Measurements from ENCODE around the gene MAN1A2. TPM values are rescaled to one million over a fixed set of nuclear protein-coding genes. Genes with fewer than 3 reads are reported as not detected.

Gene MAN1A2
- total RNA-seq, 1 donor from 2014 or later = 39.4 TPM

DNA sequence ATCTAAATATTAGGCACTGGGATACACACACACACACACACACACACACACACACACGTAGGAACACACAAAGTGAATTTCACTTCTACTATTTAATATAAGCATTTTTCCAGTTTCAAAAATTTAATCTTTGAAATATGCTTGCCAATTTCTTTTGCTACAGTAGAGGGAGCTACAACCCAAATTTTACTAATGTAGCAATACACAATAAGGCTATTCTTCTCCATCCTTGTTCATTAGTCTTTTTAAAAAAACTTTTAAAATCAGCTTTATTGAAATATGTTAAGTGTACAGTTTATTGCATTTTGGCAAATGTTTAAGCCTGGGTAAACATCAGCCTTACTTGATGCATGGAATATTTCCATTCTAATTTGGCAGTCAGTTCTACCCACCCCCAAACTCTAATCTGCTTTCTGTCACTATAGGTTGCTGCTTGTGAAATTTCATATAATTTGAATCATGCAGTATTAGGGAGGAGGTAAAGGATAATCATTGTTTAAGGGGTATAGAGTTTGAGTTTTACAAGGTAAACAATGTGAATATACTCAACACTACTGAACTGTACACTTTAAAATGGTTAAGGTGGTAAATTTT is 145.6 kb downstream of the MAN1A2 start:
- Mint-ChIP-seq H3K27ac (ENCODE audit: unreplicated experiment) (no peak overlapping the region), H3K9me3 (no peaks in the 10 kb centered on the region), H3K4me3 (no peak overlapping the region), H3K4me1 (no peaks in the 10 kb centered on the region), H3K27me3 (ENCODE audit: low read depth) (no peaks in the 10 kb centered on the region), H3K36me3 (ENCODE audit: low read depth) (peaks cover 11% of the 10 kb centered on the region)
- DNase-seq (ENCODE audit: low read depth, low spot score) = no peak
- TF ChIP-seq CTCF (conservative IDR thresholded peaks at IDR 0.05) = peak; percentile 76

DNA sequence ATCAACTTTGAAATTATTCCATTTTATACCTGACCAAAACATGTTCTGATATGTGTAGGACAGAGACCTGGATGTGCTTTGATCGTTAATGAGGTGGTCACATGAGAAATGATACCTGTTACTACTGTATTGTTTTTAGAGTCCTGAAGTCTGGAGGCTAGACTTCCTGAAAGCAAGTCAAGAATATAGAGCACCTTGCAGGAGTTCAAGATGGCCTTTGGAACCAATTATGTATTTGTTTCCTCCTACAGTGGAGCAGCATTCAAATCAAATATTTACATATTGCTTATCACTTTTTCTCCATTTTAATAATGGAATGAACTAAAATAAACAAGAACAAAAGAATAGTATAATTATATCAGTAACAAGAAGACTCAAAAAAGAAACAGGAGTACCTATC is 155.9 kb downstream of the MAN1A2 start:
- TF ChIP-seq CTCF (conservative IDR thresholded peaks at IDR 0.05) = no peak
- peaks cover 15% of the 10 kb centered on the region for H3K9me3 Mint-ChIP-seq

GRCh38 chr1:117527074-117527473 is 159.8 kb downstream of the MAN1A2 start:
- H3K27me3 Mint-ChIP-seq (ENCODE audit: low read depth) = no peaks in the 10 kb centered on the region
- H3K36me3 Mint-ChIP-seq (ENCODE audit: low read depth) = peaks cover 6% of the 10 kb centered on the region
- no peak overlapping the region for H3K4me3 Mint-ChIP-seq
- no peak for TF ChIP-seq CTCF (conservative IDR thresholded peaks at IDR 0.05)
- no peaks in the 10 kb centered on the region for H3K4me1 Mint-ChIP-seq
- H3K27ac Mint-ChIP-seq (ENCODE audit: unreplicated experiment) = no peak overlapping the region
- no peaks in the 10 kb centered on the region for H3K9me3 Mint-ChIP-seq
- no peak for DNase-seq (ENCODE audit: low read depth, low spot score)

More for the DNA sequence above, 155.9 kb downstream of the MAN1A2 start:
- H3K27ac Mint-ChIP-seq (ENCODE audit: unreplicated experiment) = no peak overlapping the region
- no peaks in the 10 kb centered on the region for H3K4me1 Mint-ChIP-seq
- H3K27me3 Mint-ChIP-seq (ENCODE audit: low read depth) = no peaks in the 10 kb centered on the region
- H3K4me3 Mint-ChIP-seq = no peak overlapping the region
- peaks cover 27% of the 10 kb centered on the region for H3K36me3 Mint-ChIP-seq (ENCODE audit: low read depth)
- DNase-seq (ENCODE audit: low read depth, low spot score) = no peak

DNA sequence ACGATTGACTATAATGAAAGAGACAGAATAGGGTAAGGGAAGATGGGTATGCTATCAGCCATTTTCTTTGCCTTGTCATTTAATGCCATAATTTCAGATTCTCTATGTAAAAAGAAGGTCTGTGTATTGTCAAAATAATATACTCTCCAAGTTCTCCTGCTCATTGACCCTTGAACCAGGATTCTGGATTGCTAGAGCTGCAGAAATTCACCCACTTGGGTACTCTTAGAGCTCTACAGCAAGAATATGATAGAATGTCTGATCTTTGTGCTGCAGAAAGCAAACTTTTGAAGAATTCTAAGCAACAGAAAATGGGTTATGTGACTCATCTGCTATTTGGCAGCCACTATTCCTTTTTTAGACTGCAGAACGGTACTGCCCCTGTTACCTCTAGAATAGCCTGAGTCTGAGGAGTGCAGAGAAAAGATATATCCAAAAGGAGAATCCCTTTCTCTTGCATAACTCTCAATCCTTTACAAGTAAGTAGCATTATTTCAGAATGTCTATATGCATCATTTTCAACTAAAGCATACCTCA is 160.4 kb downstream of the MAN1A2 start:
- H3K27me3 Mint-ChIP-seq (ENCODE audit: low read depth) = no peaks in the 10 kb centered on the region
- no peaks in the 10 kb centered on the region for H3K9me3 Mint-ChIP-seq
- H3K4me3 Mint-ChIP-seq = no peak overlapping the region
- DNase-seq (ENCODE audit: low read depth, low spot score) = no peak
- H3K27ac Mint-ChIP-seq (ENCODE audit: unreplicated experiment) = no peak overlapping the region
- no peak for TF ChIP-seq CTCF (conservative IDR thresholded peaks at IDR 0.05)
- H3K4me1 Mint-ChIP-seq = no peaks in the 10 kb centered on the region
- H3K36me3 Mint-ChIP-seq (ENCODE audit: low read depth) = peaks cover 2% of the 10 kb centered on the region

DNA sequence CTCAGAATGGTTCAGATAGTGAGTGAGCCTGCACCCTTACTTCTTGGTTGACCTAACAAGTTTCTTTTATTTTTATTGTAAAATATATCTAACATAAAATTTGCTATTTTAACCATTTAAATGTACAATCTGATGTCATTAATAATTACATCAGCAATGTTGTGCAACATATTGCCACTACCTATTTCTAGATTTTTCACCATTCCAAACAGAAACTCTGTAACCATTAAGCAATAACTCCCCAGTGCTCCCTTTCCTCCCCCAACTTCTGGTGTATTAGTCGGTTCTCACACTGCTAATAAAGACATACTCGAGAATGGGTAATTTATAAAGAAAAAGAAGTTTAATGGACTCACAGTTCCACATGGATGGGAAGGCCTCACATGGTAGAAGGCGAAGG is 162.4 kb downstream of the MAN1A2 start:
- Mint-ChIP-seq H3K36me3 (ENCODE audit: low read depth) (no peaks in the 10 kb centered on the region), H3K27ac (ENCODE audit: unreplicated experiment) (no peak overlapping the region), H3K4me3 (no peak overlapping the region), H3K9me3 (no peaks in the 10 kb centered on the region), H3K4me1 (no peaks in the 10 kb centered on the region), H3K27me3 (ENCODE audit: low read depth) (no peaks in the 10 kb centered on the region)
- no peak for DNase-seq (ENCODE audit: low read depth, low spot score)
- no peak for TF ChIP-seq CTCF (conservative IDR thresholded peaks at IDR 0.05)

Measured in neural crest cell (in vitro differentiated cells).